Activated T-cell treated with anti-CD3 and anti-CD28 coated beads for 1 hour (primary cell): ENCODE data around the gene RHBDL2.
"Not testable (repeated sequence)": the region's sequence is repeated elsewhere in the genome, so short reads cannot be mapped to it uniquely, and the experiment has no call there.

ENCODE experiments used
- DNase-seq: peaks from one replicate; pipeline ENCODE4 v3.0.0-alpha.2; 2020; ENCODE audit warnings: low read depth

RHBDL2 gene

GRCh38 chr1:38932571-38932970 lies 9.1 kb downstream of the RHBDL2 start:
- no peak for DNase-seq

DNA sequence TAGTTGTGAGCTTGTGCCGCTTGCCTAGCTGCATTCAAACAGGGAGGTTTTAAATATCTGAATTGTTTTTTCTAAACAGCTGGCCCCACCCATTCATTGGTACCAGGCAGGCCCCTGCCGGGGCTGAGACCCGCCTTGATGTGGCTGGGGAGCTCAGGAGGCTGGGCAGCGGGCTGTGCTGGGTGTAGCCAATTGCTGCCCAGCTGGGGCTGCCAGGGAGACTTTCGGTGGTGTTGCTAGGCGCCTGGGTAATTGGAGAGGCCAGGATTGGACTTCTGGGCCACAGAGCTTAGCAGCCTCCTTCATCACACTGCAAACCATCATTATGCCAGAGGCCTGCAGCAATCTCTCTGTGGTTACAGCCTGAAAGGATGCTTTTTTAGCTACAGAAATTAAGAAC lies 12.2 kb downstream of the RHBDL2 start:
- no peak for DNase-seq

DNA sequence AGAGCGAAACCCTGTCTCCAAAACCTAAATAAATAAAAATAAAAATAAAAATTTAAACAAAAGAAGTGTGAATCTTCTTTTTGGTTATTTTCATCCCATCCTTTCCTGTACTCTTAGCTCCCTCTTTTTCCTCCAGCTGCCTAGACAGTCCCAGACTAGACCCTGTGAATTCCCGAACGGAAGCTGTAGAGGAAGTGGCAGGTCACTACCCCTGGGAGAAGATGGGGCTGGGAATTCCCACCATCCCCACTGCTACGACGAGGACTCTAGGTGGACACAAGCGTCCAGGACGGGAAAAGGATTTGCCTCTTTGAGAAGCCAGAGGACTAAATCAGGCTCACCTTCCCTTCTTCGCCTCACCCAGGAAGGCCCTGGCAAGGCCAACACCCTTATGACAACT lies 12.6 kb downstream of the RHBDL2 start:
- no peak for DNase-seq

DNA sequence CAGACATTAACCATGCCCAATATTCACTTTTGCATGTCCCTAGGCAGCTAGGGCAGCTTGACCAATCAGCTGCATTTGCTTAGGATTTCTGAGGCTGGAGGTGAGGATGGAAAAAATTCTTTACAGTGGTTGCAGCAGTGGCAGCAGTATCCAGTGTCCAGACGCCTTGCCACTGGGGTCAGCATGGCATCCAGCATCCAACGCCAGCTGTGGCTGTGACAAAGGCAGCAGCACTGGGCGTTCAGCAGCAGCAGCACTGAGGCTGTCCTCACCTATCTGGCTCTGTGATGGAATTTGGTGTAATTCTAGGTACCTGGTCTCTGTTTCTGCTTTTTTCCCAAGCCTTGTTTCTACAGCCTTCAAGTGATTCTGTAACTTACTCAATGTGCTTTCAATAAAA lies 15.5 kb downstream of the RHBDL2 start:
- no peak for DNase-seq

DNA sequence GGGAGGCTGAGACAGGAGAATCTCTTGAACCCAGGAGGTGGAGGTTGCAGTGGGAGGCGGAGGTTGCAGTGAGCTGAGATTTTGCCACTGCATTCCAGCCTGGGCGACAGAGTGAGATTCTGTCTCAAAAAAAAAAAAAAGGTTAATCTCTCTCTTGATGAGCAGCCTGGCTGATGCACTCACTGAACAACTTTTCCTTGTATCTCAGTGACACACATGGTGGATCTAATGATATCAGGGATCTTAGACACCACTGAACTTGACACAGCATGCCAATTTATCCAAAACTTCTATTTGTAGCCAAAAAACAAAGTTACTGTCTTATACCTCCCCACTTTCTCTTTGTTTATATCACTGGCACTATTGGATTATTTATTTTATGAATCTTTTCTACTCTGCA lies 16.2 kb downstream of the RHBDL2 start:
- DNase-seq, result no peak

DNA sequence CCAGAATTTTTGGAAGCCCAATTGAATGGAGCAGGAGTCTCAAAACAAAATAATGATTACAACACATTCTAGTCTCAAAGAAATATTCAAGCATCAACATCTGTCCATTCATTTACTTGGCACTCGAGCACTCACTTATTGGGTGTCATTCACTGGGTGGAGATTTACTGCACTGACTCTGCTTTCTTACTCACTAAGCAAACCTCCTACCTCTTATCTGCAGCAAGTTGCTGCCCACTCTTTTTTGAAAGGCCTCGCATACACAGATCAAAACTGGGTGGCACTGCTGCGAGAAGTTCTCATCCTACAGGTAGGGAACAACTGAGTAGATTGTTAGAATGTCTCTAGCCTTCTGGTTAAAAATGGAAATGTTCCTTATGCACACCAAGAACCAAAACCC lies 18.0 kb downstream of the RHBDL2 start:
- no peak for DNase-seq

DNA sequence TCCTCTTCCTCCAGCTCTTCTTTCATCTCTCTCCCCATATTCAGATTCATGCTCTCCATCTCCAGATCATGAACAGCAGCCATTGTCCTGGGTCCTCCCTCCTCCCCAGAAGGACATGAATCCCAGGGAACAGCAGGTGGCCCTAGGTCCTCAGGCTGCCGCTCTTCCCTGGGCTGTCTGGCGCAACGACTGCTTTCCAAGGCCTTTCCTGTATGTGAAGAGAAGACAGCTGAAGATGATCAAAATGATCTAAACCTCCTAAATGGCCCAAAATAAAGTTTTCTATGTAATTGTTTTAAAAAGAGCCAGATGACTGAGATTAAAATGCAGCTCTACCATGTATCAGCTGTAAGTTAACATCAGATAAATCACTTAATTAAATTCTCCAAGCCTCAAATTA lies 22.5 kb downstream of the RHBDL2 start:
- DNase-seq, result no peak

DNA sequence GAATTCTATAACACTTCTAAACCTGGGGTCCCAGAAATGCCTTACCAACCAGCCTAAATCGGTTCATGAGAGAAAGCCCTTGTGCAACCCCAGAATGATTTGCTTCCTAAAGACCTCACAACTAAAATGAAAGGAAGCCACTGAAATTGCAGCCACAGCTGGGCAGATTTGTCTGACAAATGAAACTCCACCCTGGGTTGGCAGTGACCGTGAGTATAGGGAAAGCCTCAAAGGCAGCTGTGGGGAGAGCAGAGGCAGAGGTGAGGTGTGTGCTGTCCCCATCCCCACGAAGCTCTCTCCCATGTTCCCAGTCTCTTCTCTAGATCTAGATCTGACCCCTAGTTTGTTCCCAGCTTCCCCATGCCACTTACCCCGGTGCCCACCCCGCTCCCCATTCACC lies 23.1 kb downstream of the RHBDL2 start:
- no peak for DNase-seq

DNA sequence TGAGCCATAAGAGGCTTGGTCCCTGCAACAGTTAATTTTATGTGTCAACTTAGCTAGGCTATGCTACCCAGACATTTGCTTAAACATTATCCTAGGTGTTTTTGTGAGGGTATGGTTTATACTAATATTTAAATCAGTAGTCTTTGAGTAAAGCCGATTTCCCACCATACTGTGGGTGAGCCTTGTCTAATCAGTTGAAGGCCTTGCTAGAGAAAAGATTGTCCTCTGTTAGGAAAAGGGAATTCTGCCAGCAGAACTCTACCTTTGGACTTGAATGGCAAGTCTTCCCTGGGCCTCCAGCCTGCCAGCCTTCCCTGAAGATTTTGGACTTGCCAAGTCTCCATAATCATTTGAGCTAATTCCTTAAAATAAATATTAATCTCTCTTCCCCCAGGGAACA lies 23.9 kb downstream of the RHBDL2 start:
- DNase-seq, result no peak

GRCh38 chr1:38917337-38917736 lies 24.3 kb downstream of the RHBDL2 start:
- DNase-seq, result no peak

- no peak for DNase-seq
Measured at GRCh38 chr1:38915352-38915948, 26.2 kb downstream of the RHBDL2 start.

DNA sequence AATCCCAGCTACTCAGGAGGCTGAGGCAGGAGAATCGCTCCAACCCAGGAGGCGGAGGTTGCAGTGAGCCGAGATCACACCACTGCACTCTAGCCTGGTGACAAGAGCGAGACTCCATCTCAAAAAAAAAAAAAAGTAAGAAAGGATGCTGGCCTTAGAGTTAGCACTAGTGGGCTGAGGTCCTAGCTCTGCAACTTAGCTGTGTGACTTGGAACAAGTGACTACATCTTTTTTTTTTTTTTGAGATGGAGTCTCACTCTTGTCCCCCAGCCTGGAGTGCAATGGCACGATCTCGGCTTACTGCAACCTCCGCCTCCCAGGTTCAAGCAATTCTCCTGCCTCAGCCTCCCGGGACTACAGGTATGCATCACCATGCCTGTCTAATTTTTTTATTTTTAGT lies 26.7 kb downstream of the RHBDL2 start:
- DNase-seq, result not testable (repeated sequence)

- DNase-seq, result no peak
Measured at GRCh38 chr1:38908821-38909220, 32.8 kb downstream of the RHBDL2 start.

DNA sequence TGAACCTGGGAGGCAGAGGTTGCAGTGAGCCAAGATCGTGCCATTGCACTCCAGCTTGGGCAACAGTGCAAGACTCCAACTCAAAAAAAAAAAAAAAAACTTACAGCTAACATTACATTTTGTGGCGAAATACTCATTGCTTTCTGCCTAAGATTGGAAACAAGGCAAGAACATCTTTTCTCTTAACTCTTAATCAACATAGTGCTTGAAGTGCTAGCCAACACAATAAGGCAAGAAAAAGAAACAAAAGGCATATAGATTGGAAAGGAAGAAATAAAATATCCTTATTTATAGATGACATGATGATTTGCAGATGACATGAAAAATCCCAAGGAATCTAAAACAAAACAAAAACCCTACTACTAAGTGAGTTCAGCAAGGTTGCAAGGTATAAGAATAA lies 35.6 kb downstream of the RHBDL2 start:
- no peak for DNase-seq

DNA sequence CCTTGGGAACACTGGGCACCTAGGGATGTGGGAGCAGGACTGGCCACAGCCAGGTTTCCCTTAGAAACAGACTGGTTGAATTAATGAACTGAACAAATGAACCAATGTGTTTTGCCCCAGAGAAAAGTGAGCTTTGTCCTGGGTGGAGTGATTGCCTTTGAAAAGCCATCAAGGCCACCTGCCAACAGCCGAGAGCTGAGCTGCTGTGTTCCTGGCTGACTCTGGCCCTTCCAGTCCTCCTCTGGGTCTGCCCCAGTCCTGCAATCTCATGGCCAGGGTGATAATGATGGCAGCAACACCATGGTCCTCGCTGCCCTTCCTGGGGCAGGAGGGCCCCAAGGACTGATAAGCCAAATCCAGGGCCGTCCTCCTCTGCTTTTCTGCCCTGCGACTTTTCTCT lies 42.1 kb downstream of the RHBDL2 start:
- no peak for DNase-seq

- no peak for DNase-seq
Measured at GRCh38 chr1:38898653-38899230, 42.9 kb downstream of the RHBDL2 start.

DNA sequence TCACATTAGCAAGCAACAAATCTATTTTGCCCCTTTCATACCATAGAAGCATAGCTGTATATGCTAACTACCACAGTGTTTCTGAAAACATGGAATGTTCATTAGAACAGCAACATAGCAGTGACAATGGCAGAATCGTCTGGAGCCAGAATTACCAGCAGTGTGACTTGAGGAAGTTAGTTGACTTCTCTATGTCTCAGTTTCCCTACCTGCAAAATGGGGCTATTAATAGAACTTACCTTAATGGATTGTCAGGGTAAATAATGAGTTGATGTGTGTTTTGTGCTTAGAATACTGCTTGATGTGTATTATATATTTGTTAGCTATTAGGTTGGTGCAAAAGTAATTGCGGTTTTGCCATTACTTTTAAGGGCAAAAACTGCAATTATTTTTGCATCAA lies 45.5 kb downstream of the RHBDL2 start:
- DNase-seq, result no peak

DNA sequence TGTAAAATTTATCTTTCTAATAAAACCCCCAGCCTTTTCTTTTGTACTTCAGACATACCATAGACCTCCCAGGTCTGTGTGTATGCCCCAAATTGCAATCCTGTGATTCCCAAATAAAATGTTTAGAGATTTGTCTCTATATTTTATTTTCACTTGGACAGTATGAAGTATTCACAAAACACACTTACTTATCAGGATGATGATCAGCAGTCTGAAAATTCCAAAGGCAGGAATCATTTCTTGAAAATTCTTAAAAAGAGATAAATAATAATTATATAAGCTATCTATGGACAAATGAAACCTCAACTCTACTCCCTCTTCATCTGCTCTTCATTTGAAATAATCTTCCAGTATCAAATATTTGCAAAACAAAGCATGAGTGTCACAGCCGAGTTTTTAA lies 48.7 kb downstream of the RHBDL2 start:
- no peak for DNase-seq

DNA sequence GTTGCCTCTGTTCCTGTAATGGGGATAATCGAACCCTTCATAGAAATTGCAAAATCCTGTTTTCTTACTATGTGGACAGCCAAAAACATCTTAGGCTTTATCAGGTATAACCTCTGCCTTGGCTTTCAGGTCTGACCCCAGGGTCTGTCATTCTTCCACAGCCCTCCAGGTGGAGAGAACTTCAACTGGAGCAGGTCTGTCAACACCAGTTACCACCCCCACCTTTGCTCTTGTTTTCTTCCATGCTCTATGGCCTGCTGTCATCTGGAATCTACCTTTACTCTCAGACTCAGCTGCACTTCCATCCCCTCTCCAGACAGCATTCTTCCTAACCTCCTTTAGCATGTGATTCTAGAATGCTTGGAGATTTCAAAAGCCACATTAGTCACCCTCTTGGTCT lies 49.9 kb downstream of the RHBDL2 start:
- no peak for DNase-seq

GRCh38 chr1:38889589-38889988 lies 52.0 kb downstream of the RHBDL2 start:
- DNase-seq, result no peak

DNA sequence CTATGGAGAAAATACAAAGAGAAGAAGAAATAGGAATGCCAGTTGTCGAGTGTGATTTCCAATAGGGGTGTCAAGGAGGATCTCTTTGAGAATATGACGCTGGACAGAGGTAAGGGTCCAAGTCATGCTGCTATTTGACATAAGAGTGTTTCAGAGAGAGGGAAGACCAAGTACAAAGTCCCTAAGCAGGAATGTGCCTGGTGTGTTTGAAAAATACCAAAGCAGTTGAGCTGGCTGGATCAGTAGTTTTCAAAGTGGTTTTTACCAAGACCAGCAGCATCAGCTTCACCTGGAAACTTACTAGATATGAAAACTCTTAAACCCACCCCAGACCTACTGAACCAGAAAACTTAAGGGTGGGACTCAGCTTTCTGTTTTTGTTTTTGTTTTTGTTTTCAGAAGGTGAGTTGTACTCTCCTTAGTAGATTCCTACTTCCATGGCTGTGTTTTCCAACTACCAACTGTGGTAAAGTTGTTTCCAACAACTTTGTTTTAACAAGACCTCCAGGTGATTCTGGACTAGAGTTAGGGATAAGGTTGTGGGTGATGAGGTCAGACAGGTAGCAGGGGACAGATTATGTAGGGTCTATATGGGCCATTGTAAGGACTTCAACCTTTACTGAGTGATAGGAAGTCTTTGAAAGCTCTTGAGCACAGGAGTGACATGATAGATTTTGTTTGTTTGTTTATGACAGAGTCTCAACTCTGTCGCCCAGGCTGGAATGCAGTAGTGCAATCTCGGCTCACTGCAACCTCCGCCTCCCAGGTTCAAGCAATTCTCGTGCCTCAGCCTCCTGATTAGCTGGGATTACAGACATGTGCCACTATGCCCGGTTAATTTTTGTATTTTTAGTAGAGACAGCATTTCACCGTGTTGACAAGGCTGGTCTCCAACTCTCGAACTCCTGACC lies 53.0 kb downstream of the RHBDL2 start:
- no peak for DNase-seq

DNA sequence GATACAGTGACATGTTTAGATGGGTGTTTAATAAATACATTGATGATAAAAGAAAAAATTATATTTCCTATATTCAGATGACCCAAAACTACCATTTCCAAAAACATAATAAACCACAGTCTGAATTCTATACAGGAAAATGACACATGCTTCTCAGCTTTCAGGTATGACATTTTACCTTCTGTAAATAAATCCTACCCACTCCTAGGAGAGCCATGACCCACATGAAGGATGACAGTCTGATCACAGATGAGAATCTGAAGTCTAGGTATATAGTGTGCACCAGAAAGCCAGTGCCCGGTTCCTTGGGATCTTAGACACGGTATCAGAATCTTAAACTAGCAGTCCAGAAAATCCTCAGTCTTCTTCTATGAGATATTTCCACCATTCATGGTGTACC lies 56.5 kb downstream of the RHBDL2 start:
- no peak for DNase-seq

DNA sequence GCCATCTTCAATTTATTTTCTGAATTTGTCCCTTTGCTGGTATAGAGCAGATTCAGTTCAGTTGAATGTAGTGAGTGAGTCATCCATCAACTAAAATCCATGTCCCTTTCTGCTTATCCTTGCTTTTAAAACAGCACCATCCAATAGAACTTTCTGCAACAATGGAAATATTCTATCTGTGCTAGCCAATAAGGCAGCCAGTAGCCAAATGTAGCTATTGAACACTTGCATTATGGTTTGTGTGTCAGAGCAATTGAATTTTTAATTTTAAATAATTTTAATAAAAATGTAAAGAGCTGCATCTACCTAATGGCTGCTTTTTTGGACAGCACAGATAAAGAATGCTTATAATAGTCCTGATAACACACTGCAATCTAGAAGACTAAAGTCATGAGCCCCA lies 60.1 kb downstream of the RHBDL2 start, which contains the start of gene GJA9:
Gene GJA9 (minus strand): TSS at position 101 of the 400 bp plus-strand sequence. CDS start 5,489 bp downstream, outside the sequence.
- DNase-seq, result no peak
